MM.1S (cell line): Measurements from ENCODE around the gene PRR18.

Source experiments
- DNase-seq: peaks from one replicate; pipeline ENCODE4 v3.0.0-alpha.2; 2015
- H2AFZ ChIP-seq: fragments of 300-600 bp; sonication (generic); 2 replicates; pipeline ENCODE4 v1.6.0; 2016; ENCODE audit warnings: antibody characterized with exemption, low read length
- H3F3A ChIP-seq: fragments of 300-600 bp; sonication (generic); 2 replicates; pipeline ENCODE4 v1.6.1; 2016; ENCODE audit warnings: mild to moderate bottlenecking, antibody characterized with exemption, low read length, moderate library complexity, mixed read lengths; ENCODE audit not compliant: insufficient read depth
- H3K27ac ChIP-seq: fragments of 300-600 bp; sonication (generic); 2 replicates; pipeline ENCODE4 v1.5.1; 2016; ENCODE audit warnings: mild to moderate bottlenecking, low read length
- H3K27me3 ChIP-seq: fragments of 300-600 bp; sonication (generic); replicated peaks from 2 replicates; pipeline ENCODE4 v1.6.0; 2016; ENCODE audit warnings: low read length; ENCODE audit not compliant: insufficient read depth
- H3K36me3 ChIP-seq: fragments of 300-600 bp; sonication (generic); replicated peaks from 2 replicates; pipeline ENCODE4 v1.6.1; 2016; ENCODE audit warnings: mild to moderate bottlenecking, low read length, mixed read lengths; ENCODE audit not compliant: insufficient read depth
- H3K4me1 ChIP-seq: fragments of 300-600 bp; sonication (generic); 2 replicates; pipeline ENCODE4 v1.6.1; 2016; ENCODE audit warnings: low read length, mixed read lengths
- H3K4me2 ChIP-seq: fragments of 300-600 bp; sonication (generic); 2 replicates; pipeline ENCODE4 v1.6.0; 2016; ENCODE audit warnings: low read depth, low read length
- H3K4me3 ChIP-seq: fragments of 300-600 bp; sonication (generic); 2 replicates; pipeline ENCODE4 v1.5.1; 2016; ENCODE audit warnings: low read length, mixed read lengths
- H3K79me2 ChIP-seq: fragments of 300-600 bp; sonication (generic); 2 replicates; pipeline ENCODE4 v1.6.1; 2016; ENCODE audit warnings: mixed run types, low read length, mixed read lengths
- H3K9ac ChIP-seq: fragments of 300-600 bp; sonication (generic); 2 replicates; pipeline ENCODE4 v1.6.1; 2016; ENCODE audit warnings: low read length, mixed read lengths
- H3K9me2 ChIP-seq: fragments of 300-600 bp; sonication (generic); replicated peaks from 2 replicates; pipeline ENCODE4 v1.6.1; 2016; ENCODE audit warnings: mild to moderate bottlenecking, low read length, mixed read lengths; ENCODE audit not compliant: insufficient read depth
- H3K9me3 ChIP-seq: fragments of 300-600 bp; sonication (generic); replicated peaks from 2 replicates; pipeline ENCODE4 v1.6.1; 2016; ENCODE audit warnings: mild to moderate bottlenecking, low read length, mixed read lengths; ENCODE audit not compliant: insufficient read depth
- H4K20me1 ChIP-seq: fragments of 300-600 bp; sonication (generic); 2 replicates; pipeline ENCODE4 v1.6.1; 2016; ENCODE audit warnings: mild to moderate bottlenecking, low read length, moderate library complexity, mixed read lengths; ENCODE audit not compliant: insufficient read depth
- CTCF ChIP-seq: fragments of 300-600 bp; sonication (generic); IDR thresholded peaks from 2 replicates; pipeline ENCODE4 v1.5.1; 2016; ENCODE audit warnings: antibody characterized with exemption, low read length, mixed read lengths
- EZH2 ChIP-seq: fragments of 300-600 bp; sonication (generic); optimal IDR thresholded peaks from 2 replicates; pipeline ENCODE3; 2017; ENCODE audit warnings: low read depth, mild to moderate bottlenecking, antibody characterized with exemption, low read length, mixed read lengths
- EZH2phosphoT487 ChIP-seq: fragments of 300-600 bp; sonication (generic); IDR thresholded peaks from 2 replicates; pipeline ENCODE4 v1.6.1; 2018; ENCODE audit warnings: antibody characterized with exemption, low read length

PRR18 gene

GRCh38 chr6:166268431-166268830, 39.8 kb downstream of the PRR18 start:
- Histone ChIP-seq H3K9me2 (no peaks in the 10 kb centered on the region), H2AFZ (no peak overlapping the region), H3K79me2 (no peaks in the 10 kb centered on the region), H3K4me3 (no peak overlapping the region), H3K4me1 (no peaks in the 10 kb centered on the region), H3F3A (no peaks in the 10 kb centered on the region), H4K20me1 (no peaks in the 10 kb centered on the region), H3K9me3 (no peaks in the 10 kb centered on the region), H3K9ac (no peak overlapping the region), H3K27me3 (no peaks in the 10 kb centered on the region), H3K4me2 (no peak overlapping the region), H3K27ac (no peak overlapping the region), H3K36me3 (no peaks in the 10 kb centered on the region)
- DNase-seq, result no peak
- no peak for TF ChIP-seq EZH2phosphoT487
- TF ChIP-seq CTCF, result no peak
- no peak for TF ChIP-seq EZH2

GRCh38 chr6:166267526-166267925, 40.7 kb downstream of the PRR18 start:
- Histone ChIP-seq H3K4me1 (no peaks in the 10 kb centered on the region), H4K20me1 (no peaks in the 10 kb centered on the region), H2AFZ (no peak overlapping the region), H3K9me3 (no peaks in the 10 kb centered on the region), H3F3A (no peaks in the 10 kb centered on the region), H3K36me3 (no peaks in the 10 kb centered on the region), H3K4me3 (no peak overlapping the region), H3K4me2 (no peak overlapping the region), H3K9ac (no peak overlapping the region), H3K27me3 (no peaks in the 10 kb centered on the region), H3K79me2 (no peaks in the 10 kb centered on the region), H3K27ac (no peak overlapping the region), H3K9me2 (no peaks in the 10 kb centered on the region)
- no peak for DNase-seq
- TF ChIP-seq EZH2, result no peak
- no peak for TF ChIP-seq CTCF
- no peak for TF ChIP-seq EZH2phosphoT487

GRCh38 chr6:166266336-166266735, 41.9 kb downstream of the PRR18 start:
- Histone ChIP-seq H2AFZ (no peak overlapping the region), H3K4me3 (no peak overlapping the region), H3K9ac (no peak overlapping the region), H4K20me1 (no peaks in the 10 kb centered on the region), H3K9me2 (no peaks in the 10 kb centered on the region), H3F3A (no peaks in the 10 kb centered on the region), H3K79me2 (no peaks in the 10 kb centered on the region), H3K36me3 (no peaks in the 10 kb centered on the region), H3K9me3 (no peaks in the 10 kb centered on the region), H3K4me2 (no peak overlapping the region), H3K27me3 (no peaks in the 10 kb centered on the region), H3K4me1 (no peaks in the 10 kb centered on the region), H3K27ac (no peak overlapping the region)
- no peak for TF ChIP-seq EZH2phosphoT487
- no peak for TF ChIP-seq CTCF
- TF ChIP-seq EZH2, result no peak
- DNase-seq, result no peak
